Kidney (tissue), 14 donors: ENCODE data around the gene CEP70. TPM values are rescaled to one million over a fixed set of nuclear protein-coding genes. Genes with fewer than 3 reads are reported as not detected.

Experiments used
- DNase-seq, 5 donors: peaks; one replicate each; pipeline ENCODE4 v3.0.0-alpha.2; 2013 to 2020
- FAIRE-seq: peaks from 2 replicates; lab custom pipeline; 2012; peaks lifted over from hg19 to GRCh38; lab: Jason Lieb, UNC
- H3K27ac ChIP-seq, 2 donors: one replicate each; pipeline ENCODE4 v1.7.0; 2013; ENCODE audit warnings: low read depth in 2 of 2, low read length in 2 of 2, inconsistent platforms in 1 of 2
- H3K27me3 ChIP-seq: one replicate; pipeline ENCODE4 v1.7.1; 2013; ENCODE audit warnings: low read length, inconsistent platforms; ENCODE audit not compliant: control insufficient read depth, insufficient read depth
- H3K36me3 ChIP-seq, 3 donors: one replicate each; pipeline versions ENCODE4 v1.7.0 to v1.7.1; 2013; ENCODE audit warnings: low read length in 3 of 3, control low read depth in 1 of 3, inconsistent platforms in 1 of 3; ENCODE audit not compliant: insufficient read depth in 3 of 3, control insufficient read depth in 2 of 3
- H3K4me1 ChIP-seq, 3 donors: one replicate each; pipeline versions ENCODE4 v1.7.0 to v1.7.1; 2013; ENCODE audit warnings: low read length in 3 of 3, inconsistent platforms in 1 of 3, low read depth in 1 of 3; ENCODE audit not compliant: control insufficient read depth in 2 of 3, insufficient read depth in 2 of 3
- H3K4me3 ChIP-seq, 3 donors: one replicate each; pipeline versions ENCODE4 v1.7.0 to v1.8.1; 2013; ENCODE audit warnings: low read length in 3 of 3, control low read depth in 1 of 3, inconsistent platforms in 1 of 3
- H3K9ac ChIP-seq, 3 donors: one replicate each; pipeline versions ENCODE4 v1.7.0 to v1.7.1; 2013; ENCODE audit warnings: low read length in 3 of 3, control low read depth in 1 of 3, inconsistent platforms in 1 of 3
- H3K9me3 ChIP-seq, 3 donors: one replicate each; pipeline versions ENCODE4 v1.7.0 to v1.7.1; 2013; ENCODE audit warnings: low read length in 3 of 3, control low read depth in 1 of 3, inconsistent platforms in 1 of 3; ENCODE audit not compliant: control insufficient read depth in 2 of 3, insufficient read depth in 1 of 3
- intact Hi-C: fragments of 100-400 bp; cut with DNase I; formaldehyde crosslinking; loops from one replicate; pipeline ENCODE4 v1.11.1; 2022
- polyA plus RNA-seq: library from polyadenylated mRNA; stranded (reverse); fragments of 350-450 nt; fragmentation: Illumina TruSeq; extraction: RNeasy Lipid Tissue Mini Kit (QIAGEN cat#74804); gene quantifications from one replicate; pipeline ENCODE4 v1.2.3, GENCODE V29; 2014; ENCODE audit warnings: low read depth, low replicate concordance; ENCODE audit not compliant: insufficient read depth
- total RNA-seq: library from RNA; stranded (reverse); fragmentation: NEBNext Ultra II Directional; extraction: Animal tissue kit (Norgen Biotek cat#: 25700); gene quantifications from one replicate; pipeline ENCODE4 v1.2.1, GENCODE V29; 2021
- TF ChIP-seq, protein P1 (sequence below): IDR thresholded peaks from 3 replicates; pipeline ENCODE4 v1.5.1; 2012; ENCODE audit warnings: mild to moderate bottlenecking, moderate library complexity, borderline replicate concordance; ENCODE audit not compliant: insufficient read depth; ENCODE audit errors: extremely low read depth
- donor health status: control.
- donor health status: control.
- donor health status: control.
- donor health status: control.
- donor health status: control.
- donor health status: DM: yes; HTN: yes; CAD: no.
- donor health status: Normal renal cell carcinoma (clear cell type).

CEP70 gene
- total and polyA plus RNA-seq, 2 donors from 2014 or later, result 22.6 to 64.3 TPM

DNA sequence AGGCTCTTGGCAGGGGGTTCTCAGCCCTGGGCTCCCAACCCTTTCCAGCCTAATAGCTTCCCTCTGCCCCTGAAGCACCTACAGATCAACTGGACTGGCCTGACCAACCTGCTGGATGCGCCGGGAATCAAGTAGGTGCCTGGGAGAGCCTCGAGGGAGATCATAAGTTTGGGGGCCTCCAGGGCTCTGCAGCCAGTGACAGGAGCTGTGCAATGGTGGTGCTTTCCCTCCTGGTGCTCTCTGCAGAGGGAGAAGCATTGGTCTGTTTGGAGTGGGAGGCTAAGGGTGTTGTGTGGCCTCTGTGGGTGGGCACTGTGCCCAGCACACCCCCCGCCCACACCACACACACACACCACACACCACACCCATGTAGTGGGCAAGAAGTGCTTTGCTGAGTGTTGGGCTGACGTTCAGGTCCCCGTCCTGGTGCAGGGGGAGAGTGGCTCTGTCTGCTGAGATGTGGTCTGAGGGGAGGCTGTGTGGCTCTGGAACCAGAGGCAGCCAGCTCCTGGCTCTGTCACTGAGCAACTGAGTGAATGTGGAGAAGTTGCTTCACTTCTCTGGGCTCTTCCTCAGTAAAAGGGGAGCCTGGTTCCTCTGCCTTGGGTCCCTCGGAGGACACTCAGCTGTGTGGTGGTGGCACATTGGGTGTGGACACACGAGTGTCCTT, 133.4 kb downstream of the CEP70 start:
- no peak for FAIRE-seq
- TF ChIP-seq, protein P1, sequence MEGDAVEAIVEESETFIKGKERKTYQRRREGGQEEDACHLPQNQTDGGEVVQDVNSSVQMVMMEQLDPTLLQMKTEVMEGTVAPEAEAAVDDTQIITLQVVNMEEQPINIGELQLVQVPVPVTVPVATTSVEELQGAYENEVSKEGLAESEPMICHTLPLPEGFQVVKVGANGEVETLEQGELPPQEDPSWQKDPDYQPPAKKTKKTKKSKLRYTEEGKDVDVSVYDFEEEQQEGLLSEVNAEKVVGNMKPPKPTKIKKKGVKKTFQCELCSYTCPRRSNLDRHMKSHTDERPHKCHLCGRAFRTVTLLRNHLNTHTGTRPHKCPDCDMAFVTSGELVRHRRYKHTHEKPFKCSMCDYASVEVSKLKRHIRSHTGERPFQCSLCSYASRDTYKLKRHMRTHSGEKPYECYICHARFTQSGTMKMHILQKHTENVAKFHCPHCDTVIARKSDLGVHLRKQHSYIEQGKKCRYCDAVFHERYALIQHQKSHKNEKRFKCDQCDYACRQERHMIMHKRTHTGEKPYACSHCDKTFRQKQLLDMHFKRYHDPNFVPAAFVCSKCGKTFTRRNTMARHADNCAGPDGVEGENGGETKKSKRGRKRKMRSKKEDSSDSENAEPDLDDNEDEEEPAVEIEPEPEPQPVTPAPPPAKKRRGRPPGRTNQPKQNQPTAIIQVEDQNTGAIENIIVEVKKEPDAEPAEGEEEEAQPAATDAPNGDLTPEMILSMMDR, result no peak

DNA sequence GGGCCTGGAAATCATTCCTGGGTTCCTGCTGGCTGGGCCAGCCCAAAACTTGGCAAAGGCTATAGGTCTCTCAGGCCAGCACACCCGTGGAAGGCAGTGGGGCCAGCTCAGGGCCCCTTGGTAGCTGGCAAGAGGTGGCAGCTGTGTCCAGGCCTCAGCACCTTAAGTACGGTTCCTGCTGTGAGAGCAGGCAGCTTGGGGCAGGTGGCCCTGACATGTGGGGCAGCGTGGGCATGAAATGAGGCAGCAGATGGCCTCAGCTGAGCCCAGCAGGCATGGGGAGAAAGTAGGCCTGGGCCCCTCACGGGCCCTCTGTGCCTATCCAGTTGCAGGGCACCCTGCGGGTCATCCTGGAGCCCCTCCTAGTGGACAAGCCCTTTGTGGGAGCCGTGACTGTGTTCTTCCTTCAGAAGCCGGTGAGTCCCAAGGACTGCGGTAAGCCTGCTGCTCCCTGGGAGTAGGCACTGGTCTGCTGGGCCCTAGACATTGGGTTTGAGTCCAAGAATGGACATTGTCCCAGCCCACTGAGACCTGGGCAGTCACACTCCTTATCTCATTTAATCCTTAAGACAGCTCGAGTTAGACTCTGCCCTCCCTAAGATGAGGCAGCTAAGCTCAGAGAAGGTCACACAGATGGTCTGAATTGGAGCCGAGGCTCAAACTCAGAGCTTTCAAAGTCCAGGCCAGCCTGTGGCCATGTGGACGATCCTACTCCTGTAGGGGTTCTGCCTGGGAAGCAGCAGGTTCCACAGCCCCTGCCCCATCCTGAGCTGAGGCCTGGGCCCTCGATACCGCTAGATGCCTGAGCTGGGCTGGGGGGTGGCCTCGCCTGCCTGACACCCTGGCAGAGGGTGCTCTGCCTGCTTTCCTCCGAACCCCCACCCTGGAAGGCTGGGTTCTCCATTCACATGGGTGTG, 134.2 kb downstream of the CEP70 start:
- H3K9ac ChIP-seq, result no peak overlapping the region

More for the DNA sequence above, 133.4 kb downstream of the CEP70 start:
- intact Hi-C loops, result no loop called here
- H3K27me3 ChIP-seq, result no peaks in the 10 kb centered on the region
- H3K4me3 ChIP-seq, result no peak overlapping the region
- H3K9ac ChIP-seq, result no peak overlapping the region
- no peaks in the 10 kb centered on the region for H3K36me3 ChIP-seq
- no peaks in the 10 kb centered on the region for H3K4me1 ChIP-seq
- no peak for DNase-seq
- no peak overlapping the region for H3K27ac ChIP-seq
- no peaks in the 10 kb centered on the region for H3K9me3 ChIP-seq

DNA sequence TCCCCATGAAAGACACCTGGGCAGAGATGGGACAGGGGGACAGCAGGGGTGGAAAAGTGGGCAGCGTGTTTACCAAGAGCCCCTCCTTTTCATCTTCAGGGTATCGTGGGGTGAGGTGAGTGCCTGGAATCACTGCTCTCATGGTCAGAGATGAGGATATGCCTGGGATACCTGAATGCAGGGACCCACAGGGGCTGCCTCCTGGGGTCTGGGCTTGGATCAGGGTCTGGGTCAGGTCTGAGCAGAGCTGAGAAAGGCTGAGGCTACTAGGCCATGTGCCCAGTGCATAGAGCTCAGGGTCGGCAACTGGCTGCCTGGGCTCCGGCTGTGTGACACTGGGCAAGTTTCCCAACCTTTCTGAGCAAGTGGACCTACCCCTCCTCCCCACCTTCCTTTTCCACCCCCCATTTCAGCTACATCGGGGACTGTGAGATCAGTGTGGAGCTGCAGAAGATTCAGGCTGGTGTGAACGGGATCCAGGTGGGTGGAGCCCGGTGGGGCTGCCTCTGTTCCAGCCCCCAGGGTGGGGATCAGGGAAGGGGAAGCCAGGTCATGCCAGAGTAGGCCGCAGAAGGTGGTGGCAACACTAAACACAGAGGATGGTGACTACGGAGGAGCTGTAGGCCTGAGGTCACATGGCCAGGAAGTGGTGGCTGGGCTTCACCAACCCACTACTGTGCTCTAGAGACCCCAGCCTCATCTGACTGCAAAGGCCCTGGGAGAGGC, 135.1 kb downstream of the CEP70 start:
- TF ChIP-seq, protein P1, result no peak
- H3K27ac ChIP-seq, result no peak overlapping the region
- no peak overlapping the region for H3K9ac ChIP-seq
- no peaks in the 10 kb centered on the region for H3K9me3 ChIP-seq
- no peak for FAIRE-seq
- no peak overlapping the region for H3K4me3 ChIP-seq
- no peak for DNase-seq
- no peaks in the 10 kb centered on the region for H3K27me3 ChIP-seq
- no peaks in the 10 kb centered on the region for H3K4me1 ChIP-seq
- intact Hi-C loops, result no loop called here
- no peaks in the 10 kb centered on the region for H3K36me3 ChIP-seq

More for the DNA sequence above, 134.2 kb downstream of the CEP70 start:
- Histone ChIP-seq H3K4me1 (no peaks in the 10 kb centered on the region), H3K4me3 (no peak overlapping the region), H3K27ac (no peak overlapping the region), H3K9me3 (no peaks in the 10 kb centered on the region), H3K27me3 (no peaks in the 10 kb centered on the region), H3K36me3 (no peaks in the 10 kb centered on the region)
- DNase-seq, result peak in 1 of 5 donors; percentile 4
- intact Hi-C loops, result no loop called here
- TF ChIP-seq, protein P1, result no peak
- FAIRE-seq, result no peak
